Hypothalamus (tissue), 51 donors: ENCODE results near the gene MYOM3.

Experiments used
- DNase-seq, 51 donors: peaks; one replicate each; lab custom pipeline; 2025; lab: John Stamatoyannopoulos, UW

Gene MYOM3

DNA sequence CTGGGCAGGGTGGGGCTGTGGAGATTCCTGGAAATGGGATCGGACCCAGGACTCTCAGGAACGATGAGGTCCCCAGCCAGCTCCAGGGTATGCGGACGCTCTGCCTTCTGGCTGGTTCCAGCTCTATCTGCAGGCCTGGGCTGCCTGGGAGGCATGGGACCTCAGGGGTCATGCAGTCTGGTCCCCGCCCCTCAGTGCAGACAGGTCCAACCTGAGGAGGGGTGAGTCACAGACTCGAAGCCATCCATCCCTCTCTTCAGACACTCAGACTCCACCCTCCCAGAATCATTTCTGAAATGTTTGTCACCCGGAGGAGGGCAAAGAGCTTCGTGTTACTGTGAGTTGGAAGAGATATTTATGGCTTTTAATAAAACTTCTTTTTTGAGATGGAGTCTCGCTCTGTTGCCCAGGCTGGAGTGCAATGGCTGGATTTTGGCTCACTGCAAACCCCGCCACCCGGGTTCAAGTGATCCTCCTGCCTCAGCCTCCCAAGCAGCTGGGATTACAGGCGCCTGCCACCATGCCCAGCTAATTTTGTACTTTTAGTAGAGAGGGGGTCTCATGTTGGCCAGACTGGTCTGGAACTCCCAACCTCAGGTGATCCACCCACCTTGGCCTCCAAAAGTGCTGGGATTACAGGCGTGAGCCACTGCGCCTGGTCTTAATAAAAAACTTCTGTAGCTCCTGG is 5.9 kb upstream of the MYOM3 start:
- no peak for DNase-seq

DNA sequence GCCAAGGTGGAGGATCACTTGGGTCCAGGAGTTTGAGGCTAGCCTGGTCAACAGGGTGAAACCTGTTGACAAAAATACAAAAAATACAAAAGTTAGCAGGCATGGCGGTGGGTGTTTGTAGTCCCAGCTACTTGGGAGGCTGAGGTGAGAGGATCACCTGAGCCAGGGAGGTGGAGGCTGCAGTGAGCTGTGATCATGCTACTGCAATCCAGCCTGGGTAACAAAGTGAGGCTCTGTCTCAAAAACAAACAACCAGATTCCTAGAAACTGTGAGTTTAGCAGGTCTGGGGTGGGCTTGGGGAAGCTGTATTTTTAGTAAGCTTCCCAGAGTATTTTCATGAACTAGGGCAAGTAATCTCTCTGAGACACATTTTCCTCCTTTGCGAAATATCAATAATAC is 5.2 kb upstream of the MYOM3 start:
- DNase-seq = no peak

DNA sequence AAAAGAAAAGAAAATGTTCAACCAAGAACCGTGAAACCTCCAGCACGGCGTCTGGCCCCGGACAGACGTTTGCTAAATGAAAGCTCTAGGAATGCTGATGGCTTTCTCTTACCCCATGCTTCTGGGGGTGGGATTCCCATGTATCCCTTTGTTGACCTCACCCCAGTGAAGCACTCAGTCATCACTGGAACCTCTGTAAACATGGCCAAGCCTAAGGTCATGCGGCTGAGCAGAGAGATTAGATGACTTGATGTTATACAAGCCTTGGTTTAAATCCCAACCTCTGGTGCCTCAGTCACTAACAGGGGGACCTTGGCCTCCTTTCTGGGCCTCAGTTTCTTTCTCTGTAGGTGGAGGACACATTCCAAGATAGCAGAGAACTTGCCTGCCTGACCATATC is 2.8 kb upstream of the MYOM3 start:
- no peak for DNase-seq

DNA sequence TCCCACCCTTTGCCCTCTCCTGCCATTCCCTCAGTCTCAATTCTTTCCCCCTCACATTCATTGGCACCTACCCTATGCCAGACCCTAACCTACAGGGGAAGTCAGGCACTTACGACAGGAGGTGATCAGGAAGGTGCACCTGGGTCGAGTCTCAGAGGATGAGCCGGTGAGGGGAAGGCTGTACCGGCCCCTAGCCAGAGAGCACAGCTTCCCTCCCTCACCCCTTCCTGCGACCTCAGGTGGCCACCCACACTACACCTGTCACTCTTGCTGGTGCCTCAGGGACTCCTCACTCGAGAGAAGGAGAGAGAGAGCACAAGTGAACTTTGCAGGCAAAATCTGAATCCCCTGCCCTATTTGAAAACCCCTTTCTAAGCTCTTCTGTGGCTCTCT is 1.7 kb upstream of the MYOM3 start:
- no peak for DNase-seq

DNA sequence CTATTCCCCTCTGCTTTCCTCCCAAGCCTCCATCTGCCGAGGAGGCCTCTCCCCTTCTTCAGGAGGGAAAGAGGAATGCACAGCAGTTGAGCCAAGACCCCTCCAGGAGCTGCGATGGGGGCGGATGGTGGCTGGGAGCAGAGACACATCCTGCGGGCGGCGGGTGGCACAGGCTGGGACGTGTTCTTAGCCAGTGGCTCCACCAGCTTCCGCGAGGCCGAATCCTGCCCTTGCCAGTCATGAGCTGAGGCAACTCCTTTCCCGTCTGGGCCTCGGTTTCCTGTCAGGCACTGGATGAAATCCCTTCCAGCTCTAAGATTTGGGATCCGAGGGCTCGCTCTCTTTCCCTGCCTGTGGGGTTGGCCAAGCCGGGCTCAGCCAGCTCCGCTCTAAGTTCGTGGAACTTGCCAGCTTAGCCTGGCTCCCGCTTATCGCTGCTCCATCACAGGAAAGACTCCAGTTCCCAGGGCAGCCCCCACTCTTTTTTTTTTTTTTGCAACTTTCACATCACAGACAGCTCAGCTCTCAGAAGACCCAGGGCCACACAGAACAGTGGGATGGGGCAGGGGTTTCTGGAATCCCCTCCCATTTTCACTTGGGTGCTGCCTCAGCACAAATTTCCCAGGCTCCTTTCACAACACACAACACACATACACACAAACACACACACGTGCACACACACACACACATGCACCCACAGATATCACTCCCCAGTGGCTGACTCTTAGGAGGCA is 506 bp downstream of the MYOM3 start:
- peak in 2 of 51 donors; percentile 7 to 19 for DNase-seq

DNA sequence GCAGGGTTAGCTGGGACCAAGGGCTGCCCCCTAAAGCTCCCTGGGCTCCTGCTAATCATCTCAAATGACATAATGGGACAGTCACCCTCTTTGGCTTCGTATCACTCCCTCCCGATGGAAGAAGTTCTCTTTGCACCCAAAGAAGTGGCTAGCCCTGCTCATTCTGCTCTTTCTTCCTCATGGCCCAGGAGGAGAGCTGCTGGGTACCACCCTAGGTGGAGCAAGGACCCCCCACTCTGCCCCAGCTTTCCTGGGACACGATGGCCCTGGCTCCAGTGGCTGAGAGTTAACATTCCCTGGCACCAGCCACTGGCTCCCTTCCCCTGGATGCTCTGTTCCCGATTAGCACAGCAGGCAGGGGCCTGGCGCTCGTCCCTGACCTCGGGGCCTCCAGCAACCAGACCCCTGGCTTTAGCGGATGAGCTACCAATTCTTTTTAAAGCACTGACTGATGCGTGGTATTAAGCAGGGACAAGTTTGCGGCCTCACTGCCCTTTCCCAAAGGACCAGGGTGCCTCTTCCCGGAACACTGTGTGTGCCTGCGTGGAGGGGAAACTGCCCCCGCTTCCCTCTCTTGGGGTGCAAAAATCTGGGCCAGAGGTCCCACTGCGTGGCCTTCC is 1.2 kb downstream of the MYOM3 start:
- no peak for DNase-seq

DNA sequence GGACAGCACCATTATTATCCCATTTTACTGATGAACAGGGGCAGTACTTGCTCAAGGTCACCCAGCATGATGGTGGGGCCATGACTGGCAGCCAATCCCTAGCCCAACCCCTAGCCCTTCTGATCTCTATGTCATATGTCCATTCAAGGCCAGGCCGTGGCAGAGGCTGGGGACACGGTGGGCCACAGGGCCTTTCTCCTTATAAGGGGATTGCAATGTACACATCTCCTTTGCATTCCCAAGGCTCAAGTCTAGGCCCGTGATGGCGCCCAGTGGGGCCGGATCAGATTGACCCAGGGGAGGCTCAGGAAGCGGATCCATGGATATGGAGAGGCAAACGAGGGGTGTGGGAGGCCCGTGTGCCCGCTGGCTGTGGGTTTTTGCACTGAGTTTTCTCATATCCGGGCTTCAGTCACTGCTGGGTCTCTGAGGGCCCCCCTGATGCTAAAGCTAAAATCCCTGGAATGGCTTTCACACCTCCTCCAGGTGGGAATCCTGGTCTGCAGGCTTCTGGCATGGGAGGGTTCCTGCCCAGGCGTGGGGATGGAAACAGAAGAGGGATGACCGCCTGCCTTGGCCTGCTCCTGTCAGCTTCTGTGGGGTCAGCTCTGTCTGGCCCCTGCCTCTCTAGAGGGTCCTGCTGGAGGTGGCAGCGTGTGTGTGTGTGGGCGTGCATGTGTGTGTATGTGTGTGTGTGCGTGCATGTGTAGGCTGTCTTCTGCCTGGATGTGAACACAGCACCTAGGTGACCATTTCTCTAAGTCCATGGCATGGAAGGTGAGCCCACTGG is 2.1 kb downstream of the MYOM3 start:
- no peak for DNase-seq

DNA sequence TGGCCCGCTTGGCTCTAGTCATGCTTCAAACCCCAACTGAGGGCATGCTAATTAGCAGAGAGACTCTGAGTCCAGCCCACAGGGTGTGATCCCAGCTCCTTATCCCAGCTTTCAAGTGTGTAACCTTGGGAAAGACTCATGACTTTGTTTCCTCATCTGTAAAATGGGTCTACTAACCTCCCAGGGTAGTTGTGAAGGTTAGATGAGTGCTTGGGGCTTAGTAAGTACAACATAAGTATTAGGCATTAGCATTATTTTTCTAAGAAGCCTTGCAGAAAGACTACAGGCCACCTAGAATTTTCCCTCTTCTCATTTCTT is 2.8 kb downstream of the MYOM3 start:
- DNase-seq = no peak

DNA sequence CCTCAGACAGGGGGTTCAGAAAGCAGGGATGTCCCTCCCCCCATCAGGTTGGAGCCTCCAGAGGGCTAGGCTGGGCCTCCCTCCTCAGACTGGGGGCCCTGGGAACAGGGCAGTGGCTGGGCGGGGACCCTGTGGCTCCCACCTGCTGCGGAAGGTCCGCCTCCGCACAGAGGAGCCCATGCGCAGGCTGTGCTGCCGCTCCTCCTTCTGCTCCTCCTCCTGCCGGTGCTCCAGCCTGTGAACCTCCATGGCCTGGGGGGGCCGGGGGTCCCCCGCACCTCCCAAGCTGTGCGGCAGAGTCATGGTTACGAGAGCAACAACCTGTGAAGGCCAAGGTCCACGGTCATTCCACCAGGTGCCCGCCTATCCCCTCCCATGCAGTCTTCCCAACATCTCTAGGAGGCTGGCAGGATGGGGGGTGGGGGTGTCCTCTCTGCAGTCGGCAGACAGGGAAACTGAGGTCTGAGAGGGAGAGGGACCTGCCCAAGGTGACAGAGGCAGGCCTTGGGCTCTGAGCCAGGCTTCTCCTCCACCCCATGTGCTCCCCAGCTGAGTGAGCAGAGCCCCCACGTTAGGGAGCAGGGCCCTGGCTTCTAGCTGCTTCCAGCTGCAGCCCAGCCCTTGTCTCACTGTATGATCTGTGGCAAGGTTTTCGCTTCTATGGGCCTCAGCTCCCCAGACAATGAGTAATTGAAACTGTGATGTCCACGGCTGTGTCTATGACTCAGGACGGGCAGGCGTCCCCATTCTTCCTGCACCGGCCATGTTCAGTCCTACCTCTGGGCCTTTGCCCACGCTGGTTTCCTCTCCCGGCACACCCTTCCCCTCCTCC is 3.4 kb downstream of the MYOM3 start:
- DNase-seq = no peak

DNA sequence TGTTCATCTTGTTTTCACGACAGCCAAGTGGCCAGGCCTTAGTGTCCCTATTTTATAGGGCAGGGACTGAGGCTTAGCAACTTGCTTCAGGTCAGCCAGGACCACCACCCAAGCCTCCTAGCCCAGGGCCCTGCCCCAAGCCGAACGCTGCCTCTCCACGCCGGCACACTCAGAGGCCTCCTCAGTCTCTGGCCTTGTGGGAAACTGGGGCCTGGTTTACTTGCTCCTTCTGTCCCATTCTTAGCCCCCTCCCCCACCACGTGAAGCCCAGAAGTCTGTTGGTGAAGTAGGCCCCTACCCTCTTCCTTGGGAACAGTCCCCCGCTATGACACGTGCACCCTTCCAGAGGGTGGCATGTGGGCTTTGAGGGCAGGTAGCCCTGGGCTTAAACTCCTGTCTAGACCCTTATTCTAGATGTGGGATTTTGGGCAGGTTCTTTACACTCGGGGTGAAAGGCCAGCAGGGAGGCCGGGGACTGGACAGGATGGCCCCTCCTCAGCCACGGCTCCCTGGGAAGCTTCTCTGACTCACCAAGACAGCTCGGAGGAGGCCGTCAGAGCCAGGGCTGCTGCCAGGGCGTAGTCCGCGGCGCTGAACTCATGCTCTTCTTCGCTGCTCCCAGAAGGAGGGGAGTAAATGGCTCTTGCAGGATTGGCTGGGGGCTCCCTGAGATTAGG is 4.3 kb downstream of the MYOM3 start:
- DNase-seq = no peak

DNA sequence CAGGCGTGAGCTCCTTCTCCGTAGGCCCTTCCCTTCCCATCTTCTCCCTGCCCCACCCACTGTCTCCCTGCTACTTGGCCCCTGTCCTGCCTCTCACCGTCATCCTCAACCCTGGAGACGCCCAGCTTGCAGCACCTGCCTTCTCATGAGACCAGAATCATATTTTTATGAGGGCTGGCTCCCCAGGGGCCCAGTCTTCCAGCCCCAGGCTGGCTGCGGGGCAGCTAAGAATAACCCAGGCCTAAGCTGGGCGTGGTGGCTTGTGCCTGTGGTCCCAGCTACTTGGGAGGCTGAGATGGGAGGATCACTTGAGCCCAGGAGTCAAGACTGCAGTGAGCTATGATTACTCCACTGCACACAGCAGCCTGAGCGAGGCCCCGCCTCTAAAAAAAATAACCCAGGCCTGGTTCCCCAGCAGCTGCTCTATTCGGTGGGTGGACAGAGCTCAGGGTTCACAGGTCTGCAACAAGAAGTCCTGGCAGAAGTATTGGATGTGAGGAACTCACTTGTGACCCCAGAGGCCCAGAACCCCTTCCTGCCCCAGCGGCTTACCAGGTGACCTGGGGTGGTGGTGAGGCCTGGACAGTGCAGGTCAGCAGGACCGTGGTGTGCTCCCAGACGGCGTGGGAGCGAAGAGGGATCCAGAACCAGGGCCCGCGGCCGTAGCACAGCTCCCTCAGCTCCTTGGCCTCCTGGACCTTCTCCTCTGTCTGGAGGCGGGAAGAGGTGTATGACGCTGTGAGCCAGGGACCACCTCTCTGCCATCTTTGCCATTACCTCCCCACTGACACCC is 6.4 kb downstream of the MYOM3 start:
- DNase-seq = no peak

DNA sequence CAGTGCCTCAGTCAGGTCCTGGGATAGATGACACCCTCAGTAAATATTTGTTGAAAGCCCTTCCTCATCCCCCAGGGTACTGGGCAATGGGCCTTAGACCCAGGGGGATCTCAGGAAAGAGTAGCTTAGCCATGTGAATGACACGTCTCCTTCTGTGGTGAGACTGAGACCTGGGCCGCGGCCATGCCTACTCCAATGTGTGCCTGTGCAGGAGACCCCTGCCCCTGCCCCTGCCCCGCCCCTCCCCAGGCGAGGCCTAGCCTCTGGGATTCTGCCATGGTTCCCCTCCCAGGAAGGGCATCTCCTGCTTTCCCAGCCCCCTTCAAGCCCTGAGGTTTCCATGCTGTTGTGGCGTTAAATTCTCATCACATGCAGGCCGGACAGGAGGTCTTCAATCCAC is 7.1 kb downstream of the MYOM3 start:
- DNase-seq = no peak

DNA sequence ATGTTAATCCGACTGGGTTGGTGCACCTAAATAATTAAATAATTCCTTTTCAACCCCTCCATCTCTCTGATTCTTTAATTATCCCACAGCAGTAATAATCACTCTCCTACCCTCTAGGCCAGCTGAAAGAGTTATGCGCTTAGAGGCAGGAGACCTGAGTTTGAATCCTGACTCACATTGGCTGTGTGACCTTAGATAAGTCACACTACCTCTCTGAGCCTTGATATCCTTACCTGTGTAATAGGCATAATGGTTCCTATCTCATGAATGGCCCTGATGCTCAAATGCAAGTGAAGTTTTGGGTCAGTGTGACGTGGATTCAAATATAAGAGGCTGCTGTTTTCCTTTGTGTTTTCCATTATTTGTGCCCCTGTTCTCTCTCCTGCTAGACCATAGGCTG is 8.1 kb downstream of the MYOM3 start:
- DNase-seq = no peak

DNA sequence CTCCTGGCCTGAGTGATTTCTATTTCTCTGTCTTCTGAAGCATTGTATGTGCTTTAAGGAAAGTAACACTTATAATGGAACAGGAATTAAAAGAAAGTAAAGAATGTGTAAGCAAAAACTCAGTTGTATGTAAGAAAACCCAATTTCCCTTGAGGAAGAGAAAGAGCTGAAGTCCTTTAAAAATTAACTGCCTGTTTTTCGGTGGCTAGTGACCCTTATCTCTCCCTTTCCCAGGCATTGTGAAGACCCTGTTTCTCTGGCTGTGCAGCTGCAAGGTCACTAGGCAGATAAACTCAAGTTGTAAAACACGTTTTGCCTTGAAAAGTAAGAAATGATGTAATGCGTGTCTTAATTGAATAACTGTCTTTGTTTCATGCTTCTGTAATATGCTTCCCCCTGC is 8.5 kb downstream of the MYOM3 start:
- DNase-seq = no peak

DNA sequence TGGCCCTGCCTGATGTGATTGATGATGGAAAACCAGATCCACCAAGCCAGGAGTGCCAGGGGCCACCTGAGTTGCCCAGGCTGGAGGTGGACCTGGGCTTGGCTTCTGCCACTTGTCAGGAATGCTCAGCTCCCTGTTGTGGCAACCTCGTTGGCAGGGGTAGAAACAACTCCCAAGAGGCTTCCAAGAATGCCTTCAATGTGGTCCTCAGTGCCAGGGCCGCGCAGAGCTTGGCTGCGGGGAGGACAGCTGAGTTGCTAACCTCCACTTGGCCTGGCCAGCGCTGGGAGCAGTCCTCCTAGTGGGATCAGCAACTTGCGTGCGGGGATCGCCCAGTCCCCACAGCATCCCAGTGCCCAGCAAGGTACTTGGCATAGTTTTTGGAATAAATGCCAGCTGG is 9.0 kb downstream of the MYOM3 start:
- DNase-seq = peak in 3 of 51 donors; percentile 3 to 22 (median 14)

DNA sequence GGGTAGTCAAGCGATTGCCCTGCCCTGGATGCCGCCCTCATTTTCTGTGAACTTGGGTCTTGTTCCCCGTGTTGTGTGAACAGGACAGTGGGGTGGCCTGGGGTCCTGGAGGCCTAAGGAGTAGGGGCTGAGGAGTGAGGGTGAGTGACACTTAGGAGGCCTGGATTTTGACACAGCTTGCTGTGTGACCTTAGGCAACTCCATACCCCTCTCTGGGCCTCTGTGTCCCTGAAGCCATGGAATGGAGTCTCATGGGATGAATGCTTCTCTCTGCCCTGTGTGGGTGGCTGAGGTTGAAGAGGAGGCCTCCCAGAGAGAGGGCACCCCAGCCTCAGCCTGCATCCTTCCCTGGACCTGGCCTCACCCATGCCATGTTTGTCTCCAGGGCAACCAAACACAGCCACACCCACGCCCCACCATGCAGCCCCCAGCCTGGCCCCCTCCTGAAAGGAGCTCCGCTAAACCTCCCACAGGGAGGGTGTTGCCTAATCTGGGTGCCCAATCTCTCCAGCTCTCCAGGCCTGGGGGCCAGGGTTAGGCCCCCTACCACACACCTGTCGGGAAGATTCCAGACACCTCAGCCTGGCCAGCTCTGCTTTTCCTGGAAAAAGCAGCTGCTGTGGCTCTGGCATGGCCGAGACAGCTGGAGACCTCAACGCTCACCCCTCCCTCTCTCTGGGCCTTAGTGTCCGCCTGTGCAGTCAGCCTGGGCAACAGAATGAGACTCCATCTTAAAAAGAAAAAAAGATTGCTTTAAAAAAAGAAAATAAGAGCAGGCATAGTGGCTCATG is 9.9 kb downstream of the MYOM3 start:
- no peak for DNase-seq

DNA sequence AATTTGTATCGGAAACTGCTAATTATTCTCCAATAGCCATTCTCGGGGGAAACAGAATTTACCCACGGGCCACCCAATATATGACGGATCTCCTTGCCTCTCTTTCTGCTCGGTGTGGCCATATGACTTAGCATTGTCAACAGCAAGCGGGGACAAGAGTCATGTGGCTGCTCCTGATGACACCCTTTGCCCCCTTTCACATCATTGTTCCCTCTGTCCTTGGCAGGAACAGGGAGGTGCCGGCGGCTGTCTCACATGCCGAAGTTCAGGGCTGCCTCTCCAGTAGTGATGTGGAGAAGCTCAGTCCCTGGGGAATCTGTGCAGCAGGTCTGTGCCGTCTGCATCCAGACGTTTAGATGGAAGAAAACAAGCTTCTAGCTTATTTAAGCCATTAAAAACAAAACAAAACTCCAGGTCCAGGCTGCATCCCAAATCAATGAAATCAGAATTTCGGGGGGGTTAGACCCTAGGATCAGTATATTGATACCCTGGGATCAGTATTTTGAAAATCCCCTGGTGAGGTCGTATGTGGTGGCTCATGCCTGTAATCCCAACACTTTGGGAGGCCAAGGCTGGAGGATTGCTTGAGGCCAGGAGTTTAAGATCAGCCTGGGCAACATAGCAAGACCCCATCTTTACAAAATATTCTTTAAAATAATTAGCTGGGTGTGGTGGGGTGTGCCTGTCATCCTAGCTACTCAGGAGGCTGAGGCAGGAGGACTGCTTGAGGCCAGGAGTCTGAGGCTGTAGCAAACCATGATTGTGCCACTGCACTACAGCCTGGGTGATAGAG is 10.8 kb downstream of the MYOM3 start:
- DNase-seq = no peak
